Astrocyte (in vitro differentiated cells and primary cell): ENCODE data around the gene KCNQ1. TPM values are rescaled to one million over a fixed set of nuclear protein-coding genes. Genes with fewer than 3 reads are reported as not detected.
A peak's percentile ranks its signal among the peaks of the same experiment; 100 is the strongest.

ENCODE experiments used
- DNase-seq: peaks from one replicate; pipeline ENCODE4 v3.0.0-alpha.2; 2010; ENCODE audit warnings: low read depth
- FAIRE-seq: peaks from 2 replicates; lab custom pipeline; 2011; peaks lifted over from hg19 to GRCh38; lab: Jason Lieb, UNC
- H2AFZ ChIP-seq: 2 replicates; pipeline ENCODE4 v1.6.0; 2012; ENCODE audit warnings: low read depth, low read length, inconsistent platforms
- H3K27ac ChIP-seq: 2 replicates; pipeline ENCODE4 v1.5.1; 2011; ENCODE audit warnings: low read depth, low read length, inconsistent platforms
- H3K27me3 ChIP-seq: 2 replicates; pipeline ENCODE4 v1.6.0; 2011; ENCODE audit warnings: low read length, inconsistent platforms; ENCODE audit not compliant: insufficient read depth
- H3K36me3 ChIP-seq: 2 replicates; pipeline ENCODE4 v1.5.1; 2011; ENCODE audit warnings: low read length, inconsistent platforms; ENCODE audit not compliant: insufficient read depth
- H3K4me1 ChIP-seq: 2 replicates; pipeline ENCODE4 v1.5.1; 2011; ENCODE audit warnings: low read length, inconsistent platforms; ENCODE audit not compliant: insufficient read depth
- H3K4me2 ChIP-seq: 2 replicates; pipeline ENCODE4 v1.6.0; 2012; ENCODE audit warnings: low read length, inconsistent platforms
- H3K4me3 ChIP-seq: 2 replicates; pipeline ENCODE4 v1.5.1; 2011; ENCODE audit warnings: low read depth, mild to moderate bottlenecking, low read length, inconsistent platforms; ENCODE audit not compliant: insufficient read depth
- H3K79me2 ChIP-seq: 2 replicates; pipeline ENCODE4 v1.6.0; 2012; ENCODE audit warnings: mild to moderate bottlenecking, low read length, inconsistent platforms; ENCODE audit not compliant: insufficient read depth
- H3K9ac ChIP-seq: 2 replicates; pipeline ENCODE4 v1.6.0; 2012; ENCODE audit warnings: mild to moderate bottlenecking, low read length, inconsistent platforms
- H3K9me3 ChIP-seq: 2 replicates; pipeline ENCODE4 v1.5.1; 2012; ENCODE audit warnings: low read depth, mild to moderate bottlenecking, low read length, inconsistent platforms; ENCODE audit not compliant: insufficient read depth
- H4K20me1 ChIP-seq: 2 replicates; pipeline ENCODE4 v1.6.0; 2012; ENCODE audit warnings: low read length, inconsistent platforms; ENCODE audit not compliant: insufficient read depth
- H3K27ac Mint-ChIP-seq: one replicate; pipeline ENCODE4 v1.8.0; 2021; ENCODE audit warnings: mild to moderate bottlenecking, mixed read lengths; ENCODE audit not compliant: unreplicated experiment
- H3K27me3 Mint-ChIP-seq: one replicate; pipeline ENCODE4 v1.8.0; 2021; ENCODE audit warnings: low read depth, mixed read lengths; ENCODE audit not compliant: unreplicated experiment
- H3K36me3 Mint-ChIP-seq: one replicate; pipeline ENCODE4 v1.8.0; 2021; ENCODE audit warnings: low read depth, mixed read lengths; ENCODE audit not compliant: unreplicated experiment
- H3K4me1 Mint-ChIP-seq: one replicate; pipeline ENCODE4 v1.8.0; 2021; ENCODE audit warnings: low read depth, mixed read lengths; ENCODE audit not compliant: unreplicated experiment
- H3K4me3 Mint-ChIP-seq: one replicate; pipeline ENCODE4 v1.8.0; 2021; ENCODE audit warnings: mild to moderate bottlenecking, moderate library complexity, mixed read lengths; ENCODE audit not compliant: unreplicated experiment
- H3K9me3 Mint-ChIP-seq: one replicate; pipeline ENCODE4 v1.8.0; 2021; ENCODE audit warnings: mild to moderate bottlenecking, mixed read lengths; ENCODE audit not compliant: unreplicated experiment
- EZH2 ChIP-seq: IDR thresholded peaks from 2 replicates; pipeline ENCODE4 v1.6.1; 2012; ENCODE audit warnings: mild to moderate bottlenecking, low read length, inconsistent platforms; ENCODE audit not compliant: insufficient read depth
- total RNA-seq: library from RNA; stranded (reverse); gene quantifications from 2 replicates; pipeline ENCODE4 v1.2.1, GENCODE V29; 2021
- TF ChIP-seq, protein P1 (sequence below): IDR thresholded peaks from 2 replicates; pipeline ENCODE4 v1.5.1; 2011; ENCODE audit warnings: low read depth, mild to moderate bottlenecking, inconsistent platforms, low read length, moderate library complexity; ENCODE audit not compliant: insufficient read depth

KCNQ1 gene
- total RNA-seq, 1 donor from 2014 or later = not detected

DNA sequence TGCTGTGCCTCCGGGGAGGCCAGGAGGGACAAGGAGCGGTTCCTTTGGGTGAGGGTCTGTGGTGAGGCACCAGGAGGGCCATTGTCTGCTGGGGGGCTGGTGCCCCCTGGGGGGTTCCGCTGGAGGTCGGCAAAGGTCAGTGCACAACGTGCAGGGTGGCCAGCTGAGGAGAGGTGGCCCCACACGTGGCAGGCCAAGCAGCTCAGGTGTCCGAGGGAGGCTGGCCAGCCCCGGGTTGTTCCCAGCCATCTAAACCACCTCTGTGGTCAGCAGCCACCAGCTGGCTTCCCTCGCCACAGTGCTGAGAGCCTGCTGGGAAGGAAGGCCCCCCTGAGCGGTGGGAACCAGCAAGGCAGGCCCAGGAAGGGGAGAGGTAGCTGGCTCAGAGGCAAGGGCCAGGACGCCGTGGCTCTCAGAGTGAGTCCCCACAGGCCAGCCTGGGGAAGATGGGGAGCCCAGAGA lies 40.0 kb upstream of the KCNQ1 start:
- Histone ChIP-seq H4K20me1 (peaks cover 3% of the 10 kb centered on the region), H3K27ac (no peak overlapping the region), H3K9me3 (no peaks in the 10 kb centered on the region), H3K4me1 (peaks cover 11% of the 10 kb centered on the region), H3K36me3 (no peaks in the 10 kb centered on the region), H2AFZ (no peak overlapping the region), H3K9ac (no peak overlapping the region), H3K4me2 (no peak overlapping the region), H3K27me3 (peaks cover 3% of the 10 kb centered on the region), H3K4me3 (no peak overlapping the region), H3K79me2 (peaks cover 22% of the 10 kb centered on the region)
- Mint-ChIP-seq H3K27me3 (peaks cover 4% of the 10 kb centered on the region), H3K4me3 (no peak overlapping the region), H3K4me1 (peaks cover 2% of the 10 kb centered on the region), H3K27ac (peak overlapping the region; percentile 26), H3K9me3 (no peaks in the 10 kb centered on the region), H3K36me3 (no peaks in the 10 kb centered on the region)
- TF ChIP-seq, protein P1, sequence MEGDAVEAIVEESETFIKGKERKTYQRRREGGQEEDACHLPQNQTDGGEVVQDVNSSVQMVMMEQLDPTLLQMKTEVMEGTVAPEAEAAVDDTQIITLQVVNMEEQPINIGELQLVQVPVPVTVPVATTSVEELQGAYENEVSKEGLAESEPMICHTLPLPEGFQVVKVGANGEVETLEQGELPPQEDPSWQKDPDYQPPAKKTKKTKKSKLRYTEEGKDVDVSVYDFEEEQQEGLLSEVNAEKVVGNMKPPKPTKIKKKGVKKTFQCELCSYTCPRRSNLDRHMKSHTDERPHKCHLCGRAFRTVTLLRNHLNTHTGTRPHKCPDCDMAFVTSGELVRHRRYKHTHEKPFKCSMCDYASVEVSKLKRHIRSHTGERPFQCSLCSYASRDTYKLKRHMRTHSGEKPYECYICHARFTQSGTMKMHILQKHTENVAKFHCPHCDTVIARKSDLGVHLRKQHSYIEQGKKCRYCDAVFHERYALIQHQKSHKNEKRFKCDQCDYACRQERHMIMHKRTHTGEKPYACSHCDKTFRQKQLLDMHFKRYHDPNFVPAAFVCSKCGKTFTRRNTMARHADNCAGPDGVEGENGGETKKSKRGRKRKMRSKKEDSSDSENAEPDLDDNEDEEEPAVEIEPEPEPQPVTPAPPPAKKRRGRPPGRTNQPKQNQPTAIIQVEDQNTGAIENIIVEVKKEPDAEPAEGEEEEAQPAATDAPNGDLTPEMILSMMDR = no peak
- TF ChIP-seq EZH2 = no peak
- DNase-seq = no peak
- no peak for FAIRE-seq

DNA sequence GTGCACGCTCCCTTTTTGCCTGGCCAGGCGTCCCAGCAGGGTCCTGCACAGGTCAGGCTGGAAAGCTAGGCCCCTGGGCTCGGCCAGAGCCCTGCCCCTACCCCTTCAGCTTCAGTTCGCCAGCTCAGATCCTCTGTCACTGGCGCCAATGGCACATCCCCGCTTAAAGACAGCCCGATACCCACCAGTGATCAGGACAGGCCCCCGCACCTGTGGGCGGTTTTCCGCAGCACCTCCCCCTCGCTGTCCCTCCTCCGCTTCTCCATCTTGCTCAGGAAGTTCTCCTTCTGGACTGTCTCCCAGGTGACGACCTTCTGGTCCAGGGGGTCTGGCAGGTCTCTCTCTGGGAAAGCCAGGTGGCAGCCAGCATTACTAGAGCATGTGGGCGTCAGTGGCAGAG lies 38.4 kb upstream of the KCNQ1 start:
- Histone ChIP-seq H2AFZ (no peak overlapping the region), H3K27ac (no peak overlapping the region), H3K27me3 (peaks cover 3% of the 10 kb centered on the region), H3K4me3 (no peak overlapping the region), H3K9me3 (no peaks in the 10 kb centered on the region), H3K9ac (no peak overlapping the region), H3K36me3 (no peaks in the 10 kb centered on the region), H3K4me1 (peaks cover 7% of the 10 kb centered on the region), H3K4me2 (no peak overlapping the region), H4K20me1 (peaks cover 3% of the 10 kb centered on the region), H3K79me2 (peaks cover 14% of the 10 kb centered on the region)
- Mint-ChIP-seq H3K4me3 (no peak overlapping the region), H3K27me3 (peaks cover 4% of the 10 kb centered on the region), H3K36me3 (no peaks in the 10 kb centered on the region), H3K27ac (no peak overlapping the region), H3K9me3 (no peaks in the 10 kb centered on the region), H3K4me1 (no peaks in the 10 kb centered on the region)
- FAIRE-seq (no peak), DNase-seq (no peak)
- no peak for TF ChIP-seq EZH2
- TF ChIP-seq, protein P1 = no peak

DNA sequence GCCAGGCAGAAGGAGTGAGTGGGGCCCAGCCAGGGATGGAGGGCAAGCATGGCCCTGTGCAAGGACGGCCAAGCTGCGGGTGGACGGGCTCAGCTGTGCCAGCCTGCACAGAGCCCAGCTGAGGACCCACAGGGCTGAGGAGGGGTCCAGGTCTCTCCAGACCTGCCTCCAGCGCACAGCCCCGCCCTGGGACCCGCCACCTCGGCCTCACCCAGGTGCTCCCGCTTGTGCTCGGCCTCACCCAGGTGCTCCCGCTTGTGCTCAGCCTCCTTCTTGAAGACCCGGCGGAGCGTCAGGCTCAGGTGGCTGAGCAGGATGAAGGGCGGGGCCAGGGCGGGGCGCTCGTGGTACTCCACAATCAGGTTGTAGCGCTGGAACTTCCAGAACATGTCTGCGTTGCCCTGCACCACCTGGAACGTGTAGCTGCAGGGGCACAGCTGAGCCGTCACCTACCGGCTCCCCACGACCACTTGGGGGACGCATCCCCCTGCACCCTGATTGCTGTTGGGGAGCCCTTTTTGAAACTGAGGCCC lies 37.9 kb upstream of the KCNQ1 start:
- H3K4me1 Mint-ChIP-seq = no peaks in the 10 kb centered on the region

More for the DNA sequence above, 37.9 kb upstream of the KCNQ1 start:
- peaks cover 4% of the 10 kb centered on the region for H3K27me3 Mint-ChIP-seq
- H3K27me3 ChIP-seq = peaks cover 3% of the 10 kb centered on the region
- H3K27ac ChIP-seq = no peak overlapping the region
- H3K4me1 ChIP-seq = peaks cover 2% of the 10 kb centered on the region
- no peaks in the 10 kb centered on the region for H3K36me3 Mint-ChIP-seq
- no peak overlapping the region for H3K27ac Mint-ChIP-seq
- H2AFZ ChIP-seq = no peak overlapping the region
- no peak overlapping the region for H3K4me3 ChIP-seq
- H3K4me2 ChIP-seq = no peak overlapping the region
- peaks cover 3% of the 10 kb centered on the region for H4K20me1 ChIP-seq
- H3K4me3 Mint-ChIP-seq = no peak overlapping the region
- no peak for TF ChIP-seq EZH2
- TF ChIP-seq, protein P1 = no peak
- H3K9me3 Mint-ChIP-seq = no peaks in the 10 kb centered on the region
- H3K9me3 ChIP-seq = no peaks in the 10 kb centered on the region
- H3K79me2 ChIP-seq = peaks cover 9% of the 10 kb centered on the region
- DNase-seq (no peak), FAIRE-seq (no peak)
- no peaks in the 10 kb centered on the region for H3K36me3 ChIP-seq
- H3K9ac ChIP-seq = no peak overlapping the region
